HG03196 (cell line): ENCODE data around the gene TMEM196.
"Not testable (repeated sequence)": the region's sequence is repeated elsewhere in the genome, so short reads cannot be mapped to it uniquely, and the experiment has no call there.

Source experiments
- ATAC-seq: cut with Tn5 transposase; IDR thresholded peaks from one replicate; pipeline ENCODE4 v1.9.1; 2021; ENCODE audit not compliant: unreplicated experiment

TMEM196 gene

GRCh38 chr7:19708397-19709248 lies 64.8 kb downstream of the TMEM196 start, which contains the start of gene POLR1F:
Gene POLR1F (minus strand): TSS chr7:19709037. CDS start chr7:19709016, 21 bp downstream.
- peak; percentile 98 for ATAC-seq

GRCh38 chr7:19707240-19707639 lies 66.2 kb downstream of the TMEM196 start:
- no peak for ATAC-seq

GRCh38 chr7:19705663-19706062 lies 67.8 kb downstream of the TMEM196 start:
- ATAC-seq: no peak

GRCh38 chr7:19701471-19701870 lies 71.9 kb downstream of the TMEM196 start:
- ATAC-seq: no peak

- no peak for ATAC-seq
These were observed 72.5 kb downstream of the TMEM196 start for GRCh38 chr7:19700936-19701335.

GRCh38 chr7:19698331-19698730 lies 75.1 kb downstream of the TMEM196 start:
- ATAC-seq: no peak

- no peak for ATAC-seq
These were observed 76.5 kb downstream of the TMEM196 start for GRCh38 chr7:19696926-19697325.

GRCh38 chr7:19692111-19692828 lies 81.1 kb downstream of the TMEM196 start:
- ATAC-seq: no peak

- ATAC-seq: no peak
These were observed 82.7 kb downstream of the TMEM196 start for GRCh38 chr7:19690736-19691135.

- ATAC-seq: not testable (repeated sequence)
These were observed 84.3 kb downstream of the TMEM196 start for GRCh38 chr7:19689130-19689529.

GRCh38 chr7:19681596-19681995 lies 91.8 kb downstream of the TMEM196 start:
- ATAC-seq: no peak

GRCh38 chr7:19677180-19677579 lies 96.2 kb downstream of the TMEM196 start:
- ATAC-seq: no peak

- ATAC-seq: no peak
These were observed 97.6 kb downstream of the TMEM196 start for GRCh38 chr7:19675816-19676215.

- ATAC-seq: no peak
These were observed 99.0 kb downstream of the TMEM196 start for GRCh38 chr7:19674266-19674960.

- ATAC-seq: no peak
These were observed 102.6 kb downstream of the TMEM196 start for GRCh38 chr7:19670806-19671205.
